NCI-H2196 (cell line): ENCODE data around the gene SPTLC2.

ENCODE experiments used
- DNase-seq: peaks from one replicate; lab custom pipeline; 2025; ENCODE audit not compliant: unreplicated experiment; lab: John Stamatoyannopoulos, UW

SPTLC2 gene

GRCh38 chr14:77509366-77509765 is 107.1 kb downstream of the SPTLC2 start:
- DNase-seq: no peak

GRCh38 chr14:77508876-77509275 is 107.6 kb downstream of the SPTLC2 start:
- no peak for DNase-seq

DNA sequence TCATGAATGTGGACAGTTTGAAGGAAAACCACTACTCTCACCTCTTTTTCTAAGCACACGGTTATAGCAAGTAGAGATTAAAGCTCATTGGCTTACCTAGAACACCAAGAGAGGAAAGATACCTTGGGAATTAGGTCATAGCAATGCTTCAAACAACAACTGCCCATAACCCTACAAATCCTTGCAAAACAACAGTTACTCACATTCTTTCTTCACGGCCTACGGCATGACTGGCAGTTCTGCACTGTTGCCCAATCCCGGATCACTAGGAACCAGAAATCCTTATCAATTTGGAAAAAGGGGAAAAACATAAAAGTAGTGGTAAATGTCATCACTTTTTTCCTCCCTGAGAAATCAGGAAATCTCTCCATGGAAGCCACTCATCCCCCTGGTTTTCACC is 108.2 kb downstream of the SPTLC2 start:
- DNase-seq: no peak

DNA sequence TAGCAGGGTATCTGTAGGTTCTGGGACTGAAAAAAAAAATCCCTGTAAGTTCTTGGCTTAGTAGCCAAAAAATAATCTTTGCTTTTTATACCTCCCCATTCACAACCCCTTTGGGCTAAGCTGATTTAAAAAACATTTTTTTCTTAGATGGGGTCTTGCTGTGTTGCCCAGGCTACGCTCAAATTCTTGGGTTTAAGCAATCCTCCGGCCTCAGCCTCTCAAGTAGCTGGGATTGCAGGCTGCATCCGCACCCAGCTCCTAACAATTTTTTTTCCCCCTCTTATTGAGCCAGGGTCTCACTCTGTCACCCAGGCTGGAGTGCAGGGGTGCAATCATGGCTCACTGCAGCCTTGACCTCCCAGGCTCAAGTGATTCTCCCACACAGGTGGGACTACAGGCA is 108.7 kb downstream of the SPTLC2 start:
- no peak for DNase-seq

GRCh38 chr14:77505031-77505430 is 111.4 kb downstream of the SPTLC2 start:
- DNase-seq: no peak

DNA sequence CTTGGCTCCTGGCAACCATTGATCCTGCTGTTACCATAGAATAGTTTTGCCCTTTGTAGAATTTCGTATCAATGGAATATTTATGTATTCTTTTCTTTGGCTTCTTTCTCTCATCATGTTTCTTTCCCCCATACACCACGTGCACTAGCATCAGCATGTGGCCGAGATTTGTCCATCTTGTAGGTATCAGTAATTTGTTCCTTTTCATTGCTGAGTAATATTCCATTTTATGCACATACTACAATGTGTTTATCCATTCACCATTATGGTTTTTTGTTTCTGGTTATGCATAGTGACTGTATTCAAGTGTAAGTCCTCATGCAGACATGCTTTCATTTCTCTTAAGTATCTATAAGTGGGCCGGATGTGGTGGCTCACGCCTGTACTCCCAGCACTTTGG is 113.3 kb downstream of the SPTLC2 start:
- no peak for DNase-seq

GRCh38 chr14:77502109-77502782 is 114.2 kb downstream of the SPTLC2 start:
- DNase-seq: no peak

GRCh38 chr14:77498984-77499527 is 117.4 kb downstream of the SPTLC2 start:
- DNase-seq: peak; percentile 23

GRCh38 chr14:77498120-77498979 is 118.1 kb downstream of the SPTLC2 start, which contains the start of gene ISM2:
TSS of gene ISM2 (minus strand) at chr14:77498816. CDS start at chr14:77498793, 23 bp downstream.
- peak; percentile 67 for DNase-seq

DNA sequence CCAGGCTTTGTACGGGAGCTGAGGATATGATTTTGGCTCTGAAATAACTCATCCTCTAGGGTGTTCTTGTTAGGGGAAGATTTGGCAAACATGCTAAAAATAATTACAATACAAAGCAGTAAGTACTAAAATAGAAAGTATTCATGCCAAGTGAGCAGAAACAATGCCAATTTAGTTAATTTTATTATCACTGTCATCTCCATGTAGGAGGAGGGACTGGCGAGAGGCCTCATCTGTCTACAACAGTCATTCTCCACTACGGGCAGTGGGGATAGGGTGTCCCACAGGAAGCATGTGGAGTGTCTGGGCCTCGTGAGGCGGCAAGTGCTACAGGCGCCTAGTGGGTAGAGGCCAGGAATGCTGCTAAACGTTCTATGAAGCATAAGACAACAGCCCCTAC is 121.1 kb downstream of the SPTLC2 start:
- no peak for DNase-seq

DNA sequence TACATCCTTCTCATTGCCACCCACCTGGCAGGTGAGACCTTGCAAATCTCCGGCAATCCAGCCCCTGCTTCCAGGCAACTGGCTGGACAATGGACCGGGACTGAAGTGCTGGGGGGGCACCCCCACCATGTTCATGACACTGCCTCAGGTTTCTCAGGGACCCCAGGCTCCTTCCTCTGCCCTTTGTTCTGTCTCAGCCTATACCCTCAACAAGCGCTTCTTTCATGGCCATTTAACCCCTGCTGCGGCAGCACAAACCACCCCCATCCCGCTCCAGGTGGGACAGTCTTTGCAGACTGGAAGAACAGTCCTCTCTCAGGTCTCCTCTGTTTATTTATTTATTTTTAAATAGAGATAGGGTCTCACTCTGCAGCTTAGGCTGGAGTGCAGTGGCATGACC is 125.4 kb downstream of the SPTLC2 start:
- DNase-seq: no peak

GRCh38 chr14:77490347-77490986 is 126.0 kb downstream of the SPTLC2 start:
- DNase-seq: no peak

DNA sequence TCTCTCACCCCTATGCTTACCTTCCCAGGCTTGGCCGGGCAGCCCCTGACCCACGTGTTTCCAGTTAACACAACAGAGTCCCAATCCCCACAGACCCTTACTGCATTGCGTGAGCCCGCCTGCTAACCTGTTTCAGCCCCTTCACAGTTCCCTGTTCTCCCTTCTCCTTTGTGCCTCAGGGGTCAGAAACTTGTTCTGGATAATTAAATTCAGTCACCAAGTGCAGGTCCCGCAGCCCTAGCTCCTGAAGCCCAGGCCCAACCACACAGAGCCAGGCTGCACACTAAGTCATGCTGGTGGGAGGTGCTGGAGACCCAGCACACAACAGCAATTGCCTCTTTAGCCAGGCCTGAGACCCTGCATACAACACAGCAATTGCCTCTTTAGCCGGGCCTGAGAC is 127.4 kb downstream of the SPTLC2 start:
- no peak for DNase-seq

- DNase-seq: no peak
These were observed 127.9 kb downstream of the SPTLC2 start for GRCh38 chr14:77488558-77488957.

DNA sequence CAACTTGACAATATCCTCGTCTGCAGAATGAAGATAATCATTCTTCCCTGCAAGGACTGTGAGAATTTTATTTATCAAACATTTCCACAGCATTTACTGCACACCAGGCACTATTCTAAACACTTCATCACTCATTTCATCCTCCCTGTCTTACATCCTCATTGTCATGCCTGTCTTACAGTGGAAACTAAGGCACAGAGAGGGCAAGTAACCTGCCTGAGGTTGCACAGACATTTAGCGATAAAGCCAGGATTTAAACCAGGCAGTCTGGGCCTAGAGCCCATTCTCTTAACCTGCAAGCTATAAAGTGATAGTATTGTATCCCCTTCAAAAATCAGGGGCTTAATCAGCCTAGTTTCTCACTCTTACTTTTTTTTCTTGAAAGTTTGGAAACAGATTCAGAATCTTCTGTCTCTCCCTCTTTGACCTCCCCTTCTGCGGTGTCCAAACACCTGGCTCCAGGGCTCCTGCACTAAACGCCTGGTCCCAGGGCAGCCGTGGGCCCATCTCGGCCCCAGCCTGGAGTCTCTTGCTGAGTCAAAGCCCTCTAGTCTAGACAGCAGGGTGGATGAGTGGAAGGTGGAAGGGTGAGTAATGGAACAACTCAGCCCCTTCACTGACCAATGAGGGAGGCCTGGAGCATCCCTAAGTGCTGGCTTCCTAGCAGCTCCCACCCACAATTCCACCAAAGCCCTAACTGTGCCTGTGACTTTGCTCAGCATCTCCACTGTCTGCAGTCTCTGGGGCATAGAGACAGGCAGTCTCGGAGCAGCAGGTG is 130.3 kb downstream of the SPTLC2 start:
- no peak for DNase-seq

DNA sequence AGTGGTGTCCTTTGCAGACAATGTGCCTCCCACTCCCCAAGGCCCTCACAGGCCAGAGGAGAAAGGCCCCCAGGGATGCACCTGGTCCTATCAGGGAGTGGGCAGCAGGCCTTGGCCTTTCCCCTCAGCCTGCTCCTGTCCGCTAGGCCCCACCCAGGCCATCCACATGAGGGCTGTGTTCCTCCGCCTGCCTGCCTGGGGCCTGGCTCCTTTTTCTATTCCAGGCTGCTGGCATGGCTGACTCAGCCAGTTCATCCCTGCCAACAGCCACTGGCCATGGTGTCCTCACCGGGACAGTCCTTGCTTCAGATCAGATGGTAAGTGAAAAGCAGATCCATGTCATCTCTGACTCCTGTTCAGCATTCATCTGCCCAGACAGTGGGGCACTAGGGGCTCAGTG is 131.2 kb downstream of the SPTLC2 start:
- DNase-seq: no peak

- no peak for DNase-seq
These were observed 134.0 kb downstream of the SPTLC2 start for GRCh38 chr14:77482422-77482821.

GRCh38 chr14:77478796-77479195 is 137.6 kb downstream of the SPTLC2 start:
- DNase-seq: no peak

DNA sequence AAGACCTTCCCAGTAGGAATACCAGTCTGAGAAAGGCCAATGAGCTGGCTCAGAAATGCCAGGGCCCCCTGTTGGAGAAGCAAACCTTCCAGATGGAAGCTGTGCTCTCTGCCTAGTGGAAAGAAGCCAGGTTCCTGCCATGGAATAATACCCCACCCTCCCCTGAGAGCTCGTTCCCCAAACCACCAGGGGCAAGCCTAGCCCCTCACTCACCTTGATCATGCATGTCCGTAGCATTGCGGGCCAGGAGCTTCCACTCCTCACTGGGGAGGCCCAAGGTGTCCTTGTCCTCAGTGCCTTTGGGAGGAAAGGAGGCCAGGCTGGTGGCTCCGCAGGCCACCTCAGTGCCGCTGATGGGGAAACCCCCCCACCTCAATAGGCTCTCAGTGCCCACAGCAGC is 138.4 kb downstream of the SPTLC2 start:
- no peak for DNase-seq

DNA sequence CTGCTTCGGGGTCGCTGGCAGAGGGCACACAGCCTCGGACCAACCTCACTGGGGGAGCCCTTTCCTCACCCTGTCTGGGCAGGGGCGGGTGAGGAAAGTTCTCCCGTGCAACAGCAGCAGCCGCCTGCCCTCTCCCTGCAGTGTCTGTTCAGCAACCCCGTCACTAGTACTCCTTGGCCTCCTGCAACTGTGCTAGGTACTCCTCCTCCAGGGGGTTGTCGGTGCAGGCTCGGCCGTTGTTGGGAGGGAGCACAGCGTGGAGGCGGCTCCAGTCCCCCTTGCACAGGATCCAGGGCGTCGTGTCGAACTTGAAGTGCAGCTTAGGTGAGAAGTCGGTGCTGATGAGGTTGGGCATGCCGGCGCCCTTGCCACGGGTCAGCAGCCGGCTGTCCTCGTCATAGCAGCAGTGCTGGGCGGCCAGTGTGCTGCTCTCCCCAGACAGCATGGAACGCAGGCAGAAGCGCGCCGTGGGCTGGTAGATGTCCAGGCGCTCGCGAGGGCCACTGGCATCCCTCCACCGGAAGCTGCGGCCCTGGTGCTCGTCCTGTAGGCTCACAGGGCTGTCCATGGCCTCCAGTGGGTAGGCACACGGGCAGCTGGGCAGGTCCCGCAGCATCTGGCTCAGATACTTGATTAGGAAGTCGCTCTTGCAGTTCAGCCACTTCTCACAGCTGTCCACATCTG is 140.9 kb downstream of the SPTLC2 start:
- no peak for DNase-seq
